ENCODE results near the gene PIAS4.

The PIAS4 gene

DNA sequence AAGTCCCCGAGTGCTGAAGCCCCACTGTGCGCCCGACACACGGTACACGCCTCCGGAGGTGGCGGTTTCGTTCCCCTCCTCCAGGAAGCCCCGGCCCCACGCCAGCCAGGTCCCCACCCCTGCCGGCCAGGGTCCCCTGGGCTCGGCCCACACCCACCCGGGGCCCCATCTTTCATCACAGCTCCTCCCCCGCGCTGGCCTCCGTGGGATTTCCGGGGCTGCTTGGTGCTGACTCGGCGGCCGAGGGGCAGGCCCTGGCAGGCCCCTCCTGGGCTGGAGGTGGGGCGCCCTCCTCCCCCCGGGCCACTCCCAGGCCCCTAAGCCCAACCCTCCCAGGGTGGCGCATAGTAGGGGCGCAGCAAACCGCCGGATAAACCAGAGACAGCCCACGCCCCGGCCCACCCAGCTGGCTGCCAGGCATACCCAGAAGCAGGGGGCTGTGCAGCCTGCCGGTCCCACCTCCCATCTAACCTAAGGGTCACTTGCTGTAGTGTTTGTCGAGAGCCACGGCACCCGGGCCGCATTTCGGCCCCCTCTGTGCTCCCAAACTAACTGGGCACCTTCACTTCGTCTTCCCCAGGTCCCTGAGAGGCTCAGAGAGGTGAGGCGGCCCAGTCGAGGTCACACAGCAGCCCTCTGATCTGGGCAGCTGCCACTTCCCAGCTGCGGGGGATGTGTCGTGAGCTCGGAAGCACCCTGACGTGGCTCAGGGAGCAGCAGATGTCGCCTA lies 52.5 kb downstream of the PIAS4 start:
- DNase-seq (ENCODE audit: low spot score), result peak; percentile 78

DNA sequence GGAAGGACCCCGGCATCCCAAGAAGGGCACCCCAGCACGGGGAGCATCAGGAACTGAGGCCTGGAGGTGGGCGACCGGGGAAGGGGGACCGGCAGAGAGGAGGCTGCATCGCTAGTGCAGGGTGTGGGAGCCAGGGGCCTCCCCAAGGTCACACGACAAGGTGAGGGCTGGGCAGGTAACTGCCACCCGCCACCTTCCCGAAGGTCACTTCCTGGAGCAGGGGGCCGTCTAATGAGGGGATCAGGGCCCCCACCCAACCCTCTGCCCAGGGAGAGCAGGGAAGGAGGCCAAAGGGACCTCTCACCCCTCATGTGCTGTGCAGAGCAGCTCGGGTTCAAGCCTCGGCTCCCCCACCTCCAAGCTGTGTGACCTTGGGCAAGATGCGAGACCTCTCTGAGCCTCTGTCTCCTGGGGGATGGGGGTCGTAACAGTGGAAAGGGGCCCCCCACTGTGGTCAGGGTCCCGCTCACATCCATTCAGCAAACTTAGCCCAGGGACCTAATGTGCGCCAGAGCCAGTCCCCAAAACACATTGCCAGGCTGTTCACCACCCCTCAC lies 53.2 kb downstream of the PIAS4 start:
- DNase-seq (ENCODE audit: low spot score), result no peak

DNA sequence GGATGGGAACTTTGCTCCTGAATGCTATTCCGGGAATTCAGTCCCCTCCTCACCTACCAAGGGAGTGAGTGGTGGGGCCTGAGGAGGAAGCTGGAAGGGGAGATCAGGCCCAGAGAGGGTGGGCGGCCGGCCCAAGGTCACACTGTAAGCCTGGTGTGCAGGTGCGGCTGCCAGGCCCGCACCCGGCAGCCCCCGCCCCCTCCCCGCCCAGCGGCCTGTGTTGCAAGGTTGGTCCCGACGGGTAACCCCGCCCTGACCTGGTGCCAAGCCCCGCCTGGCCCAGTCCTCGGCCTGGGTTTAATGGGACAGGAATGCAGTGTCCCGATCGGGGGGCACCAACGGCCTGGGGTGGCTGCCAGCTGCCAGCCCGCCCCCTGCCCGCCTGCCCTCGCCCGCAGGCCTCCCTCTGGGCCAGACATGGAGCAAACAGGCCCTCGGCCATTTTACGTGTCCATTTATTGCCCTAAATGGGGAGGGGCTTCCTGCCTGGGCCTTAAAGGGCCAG lies 53.7 kb downstream of the PIAS4 start:
- peak; percentile 30 for DNase-seq (ENCODE audit: low spot score)

DNA sequence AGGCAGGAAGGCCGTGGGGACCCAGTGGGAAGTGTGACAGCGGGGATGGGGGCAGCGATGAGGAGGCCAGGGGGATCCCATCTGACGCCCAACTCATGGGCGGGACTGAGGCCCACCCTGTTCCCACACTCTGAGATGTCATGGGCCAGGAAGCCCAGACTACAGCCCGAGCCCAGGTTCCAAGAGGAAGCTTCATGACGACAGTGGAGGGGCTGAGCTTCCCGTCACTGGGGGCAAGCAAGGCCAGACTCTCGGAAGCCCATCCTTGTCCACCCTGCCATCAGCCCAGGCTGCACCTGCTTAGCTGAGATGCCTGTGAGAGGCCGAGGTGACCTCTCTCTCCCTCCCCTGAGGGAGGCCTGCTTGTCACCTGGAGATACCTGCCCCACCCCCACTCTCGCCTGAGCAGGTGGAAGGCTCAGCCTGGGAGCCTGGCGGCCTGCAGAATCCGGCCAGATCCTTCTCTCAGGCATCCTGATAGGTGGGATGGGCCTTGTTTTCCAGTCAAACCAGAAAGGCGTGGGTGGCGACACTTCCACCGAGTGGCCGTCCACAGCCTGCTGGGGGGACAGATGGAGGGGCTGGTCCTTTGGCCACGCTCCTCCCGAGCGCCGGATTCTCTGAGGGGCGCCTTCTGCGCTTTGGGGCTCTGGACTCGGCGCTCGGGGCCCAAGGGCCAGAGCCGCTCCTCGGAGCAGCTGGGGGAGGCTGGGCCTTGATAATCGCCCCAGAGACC lies 54.3 kb downstream of the PIAS4 start:
- no peak for DNase-seq (ENCODE audit: low spot score)

DNA sequence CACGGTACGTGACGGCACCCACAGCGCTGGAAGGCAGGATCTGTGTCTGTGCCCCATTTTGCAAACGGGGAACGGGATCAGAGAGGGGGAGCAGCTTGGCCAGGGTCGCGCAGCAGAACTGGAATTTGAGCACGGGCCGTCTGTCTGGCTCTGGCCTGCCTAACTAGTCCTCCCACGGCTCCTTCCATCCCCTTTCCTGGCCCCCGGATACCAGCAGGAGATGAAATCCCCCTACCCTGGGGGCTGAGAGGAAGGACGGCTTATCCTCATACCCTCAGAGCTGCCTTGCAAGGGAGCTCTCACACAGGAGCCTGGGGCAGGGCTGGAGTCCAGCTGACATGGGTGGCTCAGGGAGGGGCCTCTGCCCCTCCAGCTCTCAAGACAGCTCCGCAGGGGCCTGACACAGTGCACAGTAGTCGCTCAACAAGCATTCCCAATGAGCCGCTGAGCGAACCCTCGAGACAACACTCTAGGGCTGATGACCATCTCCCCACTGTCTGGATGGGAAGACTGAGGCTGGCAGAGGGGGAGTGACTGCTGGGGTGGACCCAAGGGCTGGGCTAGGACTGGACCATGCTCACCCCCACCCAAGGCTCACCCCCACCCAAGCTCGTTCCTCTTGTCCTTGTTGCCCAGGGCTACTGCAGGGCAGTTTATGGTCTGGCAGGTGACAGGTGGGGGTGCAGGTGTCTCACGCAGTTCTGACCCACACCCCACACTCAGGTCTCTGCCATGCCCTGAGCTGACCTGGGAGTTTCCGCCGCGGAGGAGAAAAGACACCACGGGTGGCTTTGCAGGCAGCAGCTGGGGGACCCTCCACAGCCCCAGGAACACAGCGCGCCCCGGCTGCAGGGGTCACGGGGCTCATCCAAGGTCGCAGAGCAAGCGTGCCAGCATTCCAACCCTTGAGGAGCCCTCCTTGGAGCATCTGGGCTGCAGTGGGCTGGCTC lies 55.2 kb downstream of the PIAS4 start:
- no peak for DNase-seq (ENCODE audit: low spot score)

DNA sequence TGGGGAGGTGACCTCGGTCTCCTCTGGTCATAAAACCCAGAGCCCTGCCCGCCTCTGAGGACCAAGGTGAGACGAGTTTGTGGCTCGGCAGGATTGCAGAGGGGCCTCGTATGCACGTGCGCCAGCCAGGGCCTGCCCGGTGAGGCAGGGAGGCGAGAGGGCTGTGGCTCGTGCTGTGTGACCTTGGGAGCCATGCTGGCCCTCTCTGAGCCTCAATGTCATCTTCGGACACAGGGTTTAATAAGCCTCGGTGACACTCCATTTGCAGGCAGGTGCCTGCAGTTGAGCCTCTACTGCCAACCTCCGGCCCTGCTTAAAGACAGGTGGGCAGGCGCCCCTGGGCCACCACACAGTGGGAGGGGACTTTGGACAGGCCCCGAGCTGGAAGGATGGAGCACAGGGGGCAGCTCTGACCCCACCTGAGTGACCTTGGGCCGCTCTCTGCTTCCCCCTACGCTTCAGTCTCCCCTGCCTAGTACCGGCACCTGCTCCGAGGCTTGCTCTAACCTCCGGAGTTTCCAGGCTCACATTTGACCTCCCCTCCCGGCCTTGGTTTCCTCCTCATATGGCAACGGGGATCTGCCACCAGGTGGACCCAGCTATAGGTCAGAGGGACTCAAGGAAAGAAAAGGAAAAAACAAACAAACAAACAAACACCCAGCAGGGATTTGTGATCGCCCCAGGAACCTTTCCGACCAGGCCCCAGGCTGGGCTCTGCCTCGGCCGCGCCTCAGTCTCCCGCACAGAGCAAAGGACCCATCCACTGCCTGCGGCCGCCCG lies 56.0 kb downstream of the PIAS4 start:
- DNase-seq (ENCODE audit: low spot score), result no peak

DNA sequence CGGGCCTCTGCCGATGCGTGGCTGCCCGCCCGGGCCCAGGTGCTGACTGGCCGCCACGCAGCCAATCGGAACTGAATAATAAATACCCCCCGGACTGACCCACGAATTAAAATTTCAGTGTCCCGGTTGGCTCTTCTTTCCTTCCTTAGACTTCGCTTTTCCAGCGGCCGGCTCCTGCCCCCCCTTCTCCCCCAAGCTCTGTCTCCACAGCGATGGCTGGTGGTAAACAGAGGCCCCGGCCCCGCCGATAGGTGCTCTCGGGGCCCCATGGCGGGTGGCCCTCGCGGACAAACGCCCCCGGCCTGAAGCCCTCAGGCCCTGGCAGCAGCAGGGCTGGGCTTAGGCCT lies 56.6 kb downstream of the PIAS4 start:
- DNase-seq (ENCODE audit: low spot score), result no peak

DNA sequence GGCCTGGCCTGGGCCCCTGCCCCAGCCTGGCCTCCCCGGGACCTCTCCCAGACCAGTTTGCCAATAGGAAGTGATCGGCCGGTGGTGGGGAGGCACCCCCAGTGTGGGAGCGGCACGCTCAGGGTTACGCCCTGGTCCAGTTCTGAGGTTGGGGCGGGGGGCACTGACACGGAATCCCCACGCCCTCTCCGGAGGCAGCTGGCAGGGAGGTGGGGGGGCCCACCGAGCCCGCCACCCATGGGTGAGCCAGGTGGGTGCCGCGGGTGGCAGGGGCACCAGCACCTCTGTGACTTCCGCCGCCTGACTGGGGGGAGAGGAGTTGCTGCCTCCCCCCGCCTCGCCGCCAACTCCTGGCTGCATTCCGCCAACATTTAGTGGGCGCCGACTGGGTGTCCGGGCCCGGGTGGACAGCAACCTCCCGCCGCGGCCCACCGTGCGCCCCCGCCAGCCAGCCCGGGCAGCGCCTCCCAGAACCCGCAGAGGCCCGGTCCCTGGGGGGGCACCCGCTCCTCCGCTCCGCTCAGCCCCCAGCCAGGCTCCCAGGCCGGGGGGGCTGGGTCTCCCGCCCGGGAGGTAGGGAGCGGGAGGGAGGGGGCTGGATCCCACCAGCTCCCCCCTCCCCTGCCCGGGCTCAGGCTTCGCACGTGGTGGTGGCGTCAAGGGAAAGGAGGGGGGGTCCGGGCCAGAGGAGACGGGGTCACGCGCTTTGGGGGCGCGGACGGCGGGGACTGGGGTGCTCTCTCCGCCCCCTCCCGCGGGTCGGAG lies 57.1 kb downstream of the PIAS4 start:
- DNase-seq (ENCODE audit: low spot score), result peak; percentile 32

DNA sequence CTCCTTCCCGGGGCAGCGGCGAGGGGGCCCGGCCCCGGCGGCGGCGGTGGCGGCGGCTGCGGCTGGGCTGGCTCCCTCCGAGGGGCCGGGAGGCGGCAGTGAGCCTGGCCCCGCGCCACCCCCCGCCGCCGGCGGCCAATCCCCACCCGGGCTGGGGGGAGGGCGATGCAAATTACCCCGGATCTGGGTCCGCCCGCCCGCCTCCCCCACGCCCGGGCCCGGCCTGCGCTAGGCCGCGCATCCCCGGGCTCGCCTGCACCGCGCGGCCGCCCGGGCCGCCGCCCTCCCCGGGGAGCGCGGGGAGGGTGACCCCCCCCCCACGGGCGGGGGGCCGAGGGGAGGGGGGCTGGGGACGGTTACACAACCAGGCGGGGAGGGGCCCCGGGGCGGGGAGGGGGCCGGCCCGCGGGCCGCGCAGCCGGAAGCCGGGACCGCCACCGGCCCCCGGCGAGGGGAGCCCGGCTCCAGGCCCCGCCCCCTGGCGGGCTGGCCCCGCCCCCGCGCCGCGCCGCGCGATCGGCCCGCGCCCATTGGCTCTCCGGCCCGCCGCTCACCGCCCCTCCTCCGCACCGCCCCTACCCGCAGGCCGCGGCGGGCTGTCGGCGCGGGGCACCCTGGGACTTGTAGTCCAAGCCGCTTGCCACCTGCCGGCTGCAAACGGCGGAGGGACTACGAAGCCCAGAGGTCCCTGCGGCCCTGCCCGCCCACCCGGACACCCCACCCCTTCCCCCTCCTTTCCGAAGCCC lies 58.1 kb downstream of the PIAS4 start:
- peak; percentile 97 for DNase-seq (ENCODE audit: low spot score)

DNA sequence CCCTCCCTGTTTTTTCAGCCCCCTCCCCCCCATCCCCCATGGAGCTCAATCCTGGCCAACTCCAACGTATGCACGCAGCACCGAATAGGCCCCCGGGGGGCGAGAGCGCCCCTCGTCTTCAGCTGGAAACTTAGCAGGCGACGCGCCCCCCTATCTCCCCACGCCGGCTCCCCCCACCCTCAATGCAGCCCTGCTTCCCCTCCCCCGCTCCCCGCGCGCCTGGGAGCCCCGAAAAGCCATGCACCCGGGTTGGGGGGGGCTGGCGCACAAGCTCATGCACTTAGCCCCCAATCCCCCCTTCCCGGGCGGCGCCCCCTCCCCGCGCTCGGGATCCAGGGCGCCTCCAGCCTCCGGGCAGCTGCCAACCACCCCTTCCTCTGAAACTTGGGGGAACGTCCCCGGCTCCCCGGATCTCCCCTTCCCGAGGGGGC lies 58.7 kb downstream of the PIAS4 start:
- DNase-seq (ENCODE audit: low spot score), result peak; percentile 40

DNA sequence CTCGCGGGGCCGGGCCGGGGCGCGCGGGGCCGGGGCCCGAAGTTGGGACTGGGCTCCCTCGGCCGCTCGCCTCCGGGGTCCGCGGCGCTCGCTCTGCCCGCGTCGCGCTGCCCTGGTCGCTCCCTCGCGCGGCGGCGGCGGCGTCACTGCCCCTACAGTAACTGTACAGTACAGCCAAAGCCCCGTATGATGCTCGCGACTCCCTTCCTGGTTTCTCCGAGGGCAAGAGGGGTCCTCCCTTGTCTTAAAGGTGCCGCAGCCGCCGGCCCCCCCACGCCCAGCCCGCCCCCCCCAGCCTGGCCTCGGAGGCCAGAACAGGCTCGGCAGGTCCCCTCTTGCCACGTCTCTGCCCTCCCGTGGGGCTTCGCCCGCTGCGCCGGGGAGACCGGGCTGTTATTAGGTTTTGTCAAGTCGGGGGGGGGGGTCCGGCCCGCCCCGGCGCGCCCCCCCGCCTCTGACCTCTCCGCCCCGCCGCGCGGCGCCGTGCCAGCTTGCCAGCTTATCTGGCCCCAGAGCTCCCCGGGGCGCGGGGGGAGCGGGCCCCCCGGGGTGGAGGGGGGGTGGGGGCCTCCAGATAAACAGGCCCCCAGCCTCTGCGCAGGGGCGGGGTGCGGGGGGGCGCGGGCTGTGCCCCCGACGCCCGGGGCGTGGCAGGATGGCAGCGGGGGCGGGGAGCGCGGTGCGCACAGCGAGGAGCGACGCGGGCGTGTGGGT lies 59.3 kb downstream of the PIAS4 start, which contains the start of gene ZBTB7A:
TSS of gene ZBTB7A (minus strand) at position 218 of the 714 bp plus-strand sequence. CDS start 11,667 bp downstream, outside the sequence.
- DNase-seq (ENCODE audit: low spot score), result peak; percentile 84

DNA sequence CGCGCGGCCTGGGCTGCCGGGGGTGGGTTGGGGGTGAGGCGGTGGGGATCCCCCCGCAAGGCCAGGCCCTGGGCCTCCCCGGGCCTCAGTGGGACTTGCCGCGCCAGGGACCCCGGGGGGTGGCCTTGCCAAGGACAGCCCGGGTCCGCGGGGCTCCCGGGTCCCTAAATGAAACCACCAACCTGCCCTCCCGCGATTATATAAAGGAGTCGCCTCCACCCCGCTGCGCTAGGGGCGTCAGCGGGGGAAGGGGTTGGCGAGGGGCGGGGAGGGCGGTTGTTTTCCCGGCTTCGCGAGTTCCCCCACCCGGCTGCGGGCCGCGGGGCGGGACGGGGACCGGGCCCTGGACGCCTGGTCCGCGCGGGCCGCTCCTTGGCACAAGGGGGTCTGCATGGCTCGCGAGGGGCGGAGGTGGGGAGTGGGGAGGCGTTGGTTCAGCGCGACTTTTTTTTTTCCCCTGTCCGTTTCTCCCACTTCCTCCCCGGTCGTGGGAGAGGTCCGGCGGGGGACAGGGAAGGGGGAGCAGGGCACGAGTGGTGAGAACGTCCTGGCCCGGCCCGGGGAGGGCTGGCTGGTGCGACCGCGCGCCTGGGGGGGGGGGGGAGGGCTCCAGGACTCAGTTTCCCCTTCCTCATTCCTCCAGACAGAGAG lies 60.0 kb downstream of the PIAS4 start:
- DNase-seq (ENCODE audit: low spot score), result no peak

DNA sequence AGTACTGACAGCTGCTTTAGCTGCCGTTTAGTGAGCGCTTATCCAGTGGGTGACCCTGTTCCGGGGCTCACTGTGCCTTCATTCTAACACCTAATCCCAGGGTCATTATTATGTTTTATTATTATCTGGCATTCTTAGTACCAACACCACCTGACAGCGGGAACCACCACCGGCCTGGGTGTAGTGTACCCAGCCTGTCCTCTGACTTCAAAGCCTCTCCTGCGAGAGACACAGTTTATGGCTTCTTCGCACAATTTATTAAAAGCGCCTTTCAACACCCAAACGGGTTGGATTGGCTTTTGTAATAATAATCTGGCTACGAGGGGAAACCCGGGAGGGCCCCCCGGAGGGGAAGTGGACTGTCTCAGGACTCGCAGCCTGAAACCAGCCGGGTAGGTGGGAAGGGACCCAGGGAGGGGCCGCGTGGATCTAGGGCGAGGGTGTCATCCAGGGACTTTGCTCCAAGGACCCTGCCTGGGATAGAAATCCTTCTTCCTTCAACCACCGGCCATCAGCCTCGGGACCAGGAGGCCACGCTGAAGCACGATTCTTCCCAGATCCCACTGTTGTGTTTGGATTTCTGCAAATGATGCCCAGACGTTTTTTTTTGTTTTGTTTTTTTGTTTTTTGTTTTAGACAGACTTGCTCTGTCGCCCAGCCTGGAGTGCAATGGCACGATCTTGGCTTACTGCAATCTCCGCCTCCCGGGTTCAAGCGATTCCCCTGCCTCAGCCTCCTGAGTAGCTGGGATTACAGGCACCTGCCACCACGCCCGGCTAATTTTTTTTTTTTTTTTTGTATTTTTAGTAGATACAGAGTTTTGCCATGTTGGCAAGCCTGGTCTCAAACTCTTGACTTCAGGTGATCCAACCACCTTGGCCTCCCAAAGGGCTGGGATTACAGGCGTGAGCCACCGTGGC lies 60.8 kb downstream of the PIAS4 start:
- no peak for DNase-seq (ENCODE audit: low spot score)

DNA sequence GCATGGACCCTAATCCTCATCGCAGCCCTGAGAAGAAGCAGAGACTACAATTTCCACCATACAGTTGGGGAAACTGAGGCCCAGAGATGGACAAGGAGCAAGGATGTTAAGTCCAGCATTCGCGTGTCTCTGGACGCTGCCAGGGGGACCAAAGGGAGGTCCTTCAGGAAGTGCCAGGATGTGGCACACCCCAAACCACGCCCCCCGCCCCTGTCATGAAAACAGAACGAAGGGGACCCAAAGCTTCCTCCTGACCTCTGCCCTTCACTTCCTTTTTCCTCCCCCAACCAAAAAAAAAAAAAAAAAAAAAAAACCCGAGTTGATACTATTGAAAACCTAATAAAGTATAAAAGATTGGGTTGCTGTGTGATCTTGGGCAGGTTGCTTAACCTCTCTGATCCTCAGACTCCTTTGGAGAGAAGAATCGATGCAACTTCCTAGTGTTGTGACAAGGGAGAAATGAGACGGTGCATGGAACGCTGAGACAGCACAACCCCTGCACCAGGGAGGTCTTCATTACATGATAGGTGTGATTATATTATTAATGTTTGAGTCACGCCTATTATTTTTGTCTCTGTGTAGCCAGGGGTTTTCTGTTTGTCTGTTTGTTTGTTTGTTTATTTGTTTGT lies 61.9 kb downstream of the PIAS4 start:
- peak; percentile 49 for DNase-seq (ENCODE audit: low spot score)

DNA sequence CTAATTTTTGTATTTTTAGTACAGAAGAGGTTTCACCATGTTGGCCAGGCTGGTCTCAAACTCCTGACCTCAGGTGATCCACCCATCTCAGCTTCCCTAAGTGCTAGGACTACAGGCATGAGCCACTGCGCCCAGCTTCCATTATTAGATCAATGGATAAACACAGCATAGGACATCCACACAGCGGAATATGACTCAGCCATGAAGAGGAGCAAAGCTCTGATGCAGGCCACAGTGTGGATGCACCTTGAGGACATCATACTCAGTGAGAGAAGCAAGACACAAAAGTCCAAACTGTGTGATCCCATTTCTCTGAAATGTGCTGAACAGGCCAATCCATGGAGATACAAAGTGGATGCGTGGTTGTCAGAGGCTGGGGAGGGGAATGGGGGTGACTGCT lies 64.1 kb downstream of the PIAS4 start:
- no peak for DNase-seq (ENCODE audit: low spot score)

DNA sequence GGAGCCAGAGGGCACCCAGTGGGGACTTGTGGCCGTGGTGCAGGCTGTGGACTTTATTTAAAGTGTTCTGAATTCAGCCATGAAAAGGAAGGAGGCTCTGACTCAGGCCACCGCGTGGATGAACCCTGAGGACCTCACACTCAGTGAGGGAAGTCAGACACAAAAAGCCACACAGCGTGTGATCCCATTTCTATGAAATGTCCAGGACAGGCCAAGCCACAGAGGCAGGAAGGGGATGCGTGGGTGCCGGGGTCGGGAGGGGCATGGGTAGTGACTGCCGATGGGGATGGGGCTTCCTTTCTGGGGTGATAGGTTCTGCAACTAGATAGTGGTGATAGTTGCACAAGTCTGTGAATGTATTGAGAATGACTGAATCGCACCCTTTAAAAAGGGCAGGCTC lies 67.8 kb downstream of the PIAS4 start:
- DNase-seq (ENCODE audit: low spot score), result no peak

DNA sequence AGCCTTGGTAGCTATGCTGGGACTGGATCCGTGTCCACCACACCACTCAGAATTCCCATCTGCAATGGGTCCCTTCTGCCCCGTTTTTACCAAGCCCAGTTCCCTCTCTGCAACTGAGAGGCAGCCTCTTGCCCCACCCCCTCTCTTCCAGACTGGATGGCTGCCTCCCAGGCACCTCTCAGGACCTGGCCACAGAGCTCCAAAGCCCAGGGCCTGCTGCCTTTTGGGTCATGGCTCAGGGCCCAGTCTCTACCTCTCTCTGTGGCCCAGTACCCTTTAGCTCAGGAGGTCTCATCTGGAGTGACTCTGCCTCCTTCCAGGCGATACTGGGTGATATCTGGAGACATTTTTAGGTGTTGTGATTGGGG lies 69.5 kb downstream of the PIAS4 start:
- DNase-seq (ENCODE audit: low spot score), result no peak

Data from CD4-positive, alpha-beta T cell treated with Interleukin-2 at 100 ng/mL for 4 hours (primary cell).